Measurements from ENCODE around the gene JUND. TPM values are rescaled to one million over a fixed set of nuclear protein-coding genes. Genes with fewer than 3 reads are reported as not detected.

JUND gene
- polyA plus RNA-seq, 1 of the 3 experiments (the other 2 are of a cell fraction), result 115 TPM

GRCh38 chr19:18271433-18271841, 10.0 kb downstream of the JUND start (continued):
- TF ChIP-seq MAX (IDR thresholded peaks at IDR 0.05; ENCODE audit: low read depth) (no peak), SMC3 (IDR thresholded peaks at IDR 0.05; ENCODE audit: low read depth, low read length) (no peak), NRF1 (IDR thresholded peaks at IDR 0.05; ENCODE audit: low read depth, low read length) (no peak), NFIC (IDR thresholded peaks at IDR 0.05; ENCODE audit: borderline replicate concordance) (no peak), SIN3A (IDR thresholded peaks at IDR 0.05; ENCODE audit: borderline replicate concordance, low read depth, low read length) (no peak), ELF1 (IDR thresholded peaks at IDR 0.05) (no peak), USF2 (IDR thresholded peaks at IDR 0.05; ENCODE audit: borderline replicate concordance, low read depth, low read length) (no peak), RXRA (IDR thresholded peaks at IDR 0.05; ENCODE audit: borderline replicate concordance, low read depth) (no peak), IRF3 (IDR thresholded peaks at IDR 0.05; ENCODE audit: low read depth, low read length) (no peak)

- Histone ChIP-seq H3K9me3 (no peaks in the 10 kb centered on the region), H3K9me2 (no peaks in the 10 kb centered on the region), H3K4me2 (no peak overlapping the region), H3K9ac (no peak overlapping the region), H3K27ac (ENCODE audit: low read depth in 2 of 2, low read length in 1 of 2) (no peak overlapping the region), H3K27me3 (ENCODE audit: insufficient read depth) (no peaks in the 10 kb centered on the region), H3K4me1 (ENCODE audit: control insufficient read depth in 1 of 2, insufficient read depth in 2 of 2, low read depth in 1 of 2, low read length in 1 of 2) (peaks cover 0 to 4% of the 10 kb centered on the region in 2 experiments; a peak in 3 of 4 replicates), H3K4me3 (ENCODE audit: low read depth in 2 of 2, low read length in 1 of 2) (no peak overlapping the region), H3K79me2 (ENCODE audit: insufficient read depth) (peaks cover 20% of the 10 kb centered on the region), H4K20me1 (ENCODE audit: insufficient read depth) (peaks cover 54% of the 10 kb centered on the region), H2AFZ (ENCODE audit: low read depth) (no peak overlapping the region), H3F3A (replicated peaks; ENCODE audit: insufficient read depth) (peaks cover 18% of the 10 kb centered on the region), H3K36me3 (replicated peaks in 1 of 2; ENCODE audit: control insufficient read depth in 1 of 2, insufficient read depth in 2 of 2, low read length in 1 of 2) (peaks cover 6 to 16% of the 10 kb centered on the region in 2 experiments)
- CTCF ChIA-PET, result interaction anchor here (4.3 to 13.0 kb wide), 3 partner anchors 10 to 57 kb away, joined by 28 to 216 read pairs (median 56); partner anchors contain the start of gene JUND
- DNase-seq, result no peak
- WGBS (ENCODE audit: low lambda C conversion rate), result 93% methylated on average over 9 of the region's 9 CpGs
- POLR2A ChIA-PET, result no interaction called here
- TF ChIP-seq SIN3A (IDR thresholded peaks at IDR 0.05; ENCODE audit: borderline replicate concordance, low read depth, low read length) (no peak), GATA2 (CRISPR knock-in tag; IDR thresholded peaks at IDR 0.05) (no peak), YY1 (IDR thresholded peaks at IDR 0.05; ENCODE audit: low read depth) (no peak), TEAD4 (IDR thresholded peaks at IDR 0.05; ENCODE audit: borderline replicate concordance, insufficient read depth) (no peak), MXI1 (IDR thresholded peaks at IDR 0.05; ENCODE audit: low read depth, low read length) (no peak), USF1 (IDR thresholded peaks at IDR 0.05; ENCODE audit: borderline replicate concordance, low read depth) (no peak), FOXM1 (IDR thresholded peaks at IDR 0.05; ENCODE audit: low read depth) (no peak), EZH2phosphoT487 (IDR thresholded peaks at IDR 0.05; ENCODE audit: borderline replicate concordance, low read depth) (no peak), EP300 (IDR thresholded peaks at IDR 0.05; ENCODE audit: borderline replicate concordance in 1 of 2, low read depth in 1 of 2, low read length in 1 of 2) (no peak), NFIC (IDR thresholded peaks at IDR 0.05; ENCODE audit: borderline replicate concordance) (no peak), PBX3 (IDR thresholded peaks at IDR 0.05) (no peak), JUND (IDR thresholded peaks at IDR 0.05) (no peak), IRF3 (IDR thresholded peaks at IDR 0.05; ENCODE audit: low read depth, low read length) (no peak), TAF1 (IDR thresholded peaks at IDR 0.05; ENCODE audit: borderline replicate concordance, low read depth, low read length) (no peak), FOSL2 (IDR thresholded peaks at IDR 0.05; ENCODE audit: borderline replicate concordance, low read depth) (no peak), RCOR1 (IDR thresholded peaks at IDR 0.05; ENCODE audit: low read length) (no peak), CTCF (IDR thresholded peaks at IDR 0.05) (no peak), TCF12 (IDR thresholded peaks at IDR 0.05) (no peak), MAX (IDR thresholded peaks at IDR 0.05; ENCODE audit: low read depth) (no peak), SMC3 (IDR thresholded peaks at IDR 0.05; ENCODE audit: low read depth, low read length) (no peak)
These were observed 11.1 kb downstream of the JUND start for GRCh38 chr19:18270326-18270725.
